ENCODE measurements around the gene RASGRF2.
"Not testable (repeated sequence)": the region's sequence is repeated elsewhere in the genome, so short reads cannot be mapped to it uniquely, and the experiment has no call there.

The RASGRF2 gene

DNA sequence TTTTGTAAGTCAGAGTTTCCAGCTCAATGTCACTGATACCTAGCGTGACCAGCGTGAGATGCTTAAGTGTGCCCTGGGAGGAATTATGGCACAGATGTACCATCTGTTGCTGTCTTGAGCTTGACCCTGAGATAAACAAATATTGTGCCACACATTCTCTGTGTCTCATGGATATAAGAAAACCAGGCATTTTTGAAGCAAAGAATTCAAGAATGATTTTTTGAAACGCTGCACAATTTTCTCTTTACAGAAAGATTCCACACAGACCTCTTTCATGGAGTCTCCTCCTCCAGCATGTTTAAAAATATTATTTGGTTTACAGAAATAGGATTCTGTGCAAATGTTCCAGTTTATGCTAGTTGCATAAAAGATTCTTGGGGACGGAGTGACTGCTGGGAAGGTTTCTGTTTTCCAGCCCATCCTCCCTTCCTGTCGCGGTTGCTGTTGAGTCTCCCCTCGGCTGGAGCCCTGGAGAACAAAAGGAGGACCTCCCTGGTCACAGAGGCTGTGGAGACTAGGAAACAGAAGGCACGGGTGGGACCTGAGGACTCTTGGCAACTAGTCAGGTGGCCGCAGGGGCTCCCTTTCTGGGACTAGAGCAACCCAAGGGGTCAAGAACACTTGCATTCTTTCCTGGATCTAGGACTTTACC lies 120.8 kb downstream of the RASGRF2 start:
- DNase-seq: no peak

- no peak for DNase-seq
Measured at GRCh38 chr5:81081461-81081835, 121.3 kb downstream of the RASGRF2 start.

DNA sequence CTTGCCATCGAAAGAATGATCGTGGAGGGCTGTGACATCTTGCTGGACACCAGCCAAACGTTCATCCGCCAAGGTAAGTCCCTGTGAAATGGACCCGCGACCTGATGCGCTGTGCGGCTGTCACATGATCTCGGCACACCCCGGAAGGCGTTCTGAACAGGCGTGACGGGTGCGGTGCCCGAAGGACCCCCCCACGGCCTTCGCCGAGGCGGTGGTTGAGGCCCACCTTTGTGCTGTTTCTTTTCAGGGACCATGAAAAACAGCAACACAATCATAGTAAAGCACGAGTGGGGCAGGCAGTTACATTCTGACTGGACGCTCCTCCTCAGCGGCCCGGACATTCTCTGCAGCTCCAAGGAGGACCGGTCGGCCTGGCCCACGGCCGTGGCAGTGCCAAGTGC lies 126.7 kb downstream of the RASGRF2 start:
- DNase-seq: no peak

DNA sequence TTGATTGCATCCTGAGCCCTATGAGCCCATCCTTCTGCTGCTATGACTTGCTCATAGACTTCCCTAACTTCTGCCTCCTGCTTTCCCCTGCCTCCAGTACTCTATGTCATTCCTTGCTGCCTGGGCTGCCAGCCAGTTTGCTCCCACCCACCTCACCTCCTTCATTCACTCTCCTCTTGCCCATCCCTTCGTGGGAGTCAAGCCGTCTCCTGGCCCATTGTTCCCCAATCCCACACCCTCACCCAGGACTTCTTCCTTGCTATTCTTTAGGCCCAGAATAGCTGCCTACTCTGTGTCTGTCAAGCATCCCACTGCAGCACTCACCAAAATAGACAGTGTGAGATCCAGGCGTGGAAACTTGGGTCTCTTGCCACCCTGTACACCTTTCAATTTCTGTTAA lies 131.0 kb downstream of the RASGRF2 start:
- no peak for DNase-seq

GRCh38 chr5:81093536-81094196 lies 133.5 kb downstream of the RASGRF2 start:
- DNase-seq: no peak

DNA sequence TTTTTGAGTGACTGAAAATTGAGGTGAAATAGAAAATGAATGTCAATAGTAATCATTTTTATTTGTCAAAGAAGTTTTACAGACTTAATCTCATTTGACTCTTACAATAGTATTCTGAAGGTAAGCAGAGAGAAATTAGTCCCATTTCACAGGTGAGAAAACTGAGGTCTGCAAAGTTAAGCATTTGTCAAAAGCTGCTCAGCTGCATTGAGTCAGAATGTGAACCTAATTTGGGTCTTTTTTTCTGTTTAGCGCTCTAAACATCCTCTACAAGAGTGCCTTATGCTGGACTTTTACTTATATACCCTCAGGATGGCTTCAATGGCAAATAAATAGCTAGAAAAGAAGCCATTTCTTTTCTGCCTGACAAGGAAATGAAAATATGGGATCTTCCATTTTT lies 135.7 kb downstream of the RASGRF2 start:
- DNase-seq: no peak

GRCh38 chr5:81097713-81098112 lies 137.6 kb downstream of the RASGRF2 start:
- no peak for DNase-seq

- DNase-seq: no peak
Measured at GRCh38 chr5:81105261-81105877, 145.2 kb downstream of the RASGRF2 start.

DNA sequence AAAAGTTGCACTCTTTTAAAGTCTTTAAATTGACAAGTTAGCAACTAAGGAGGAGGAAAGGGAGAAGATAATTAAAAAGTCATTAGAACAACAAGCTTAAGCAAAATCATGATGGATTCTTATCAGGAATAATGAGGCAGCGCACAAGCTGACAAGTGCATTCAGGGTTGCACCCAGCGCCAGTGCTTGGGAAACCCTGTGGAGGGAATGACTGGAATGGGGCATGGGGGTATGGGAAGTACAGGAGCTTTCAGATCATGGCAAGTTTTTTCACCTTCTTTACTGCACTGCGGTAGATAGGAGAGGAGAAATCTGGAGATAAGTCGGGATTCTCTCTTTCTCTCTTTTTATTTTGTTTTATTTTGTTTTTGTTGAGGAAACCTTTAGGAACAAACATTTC lies 155.1 kb downstream of the RASGRF2 start:
- DNase-seq: no peak

DNA sequence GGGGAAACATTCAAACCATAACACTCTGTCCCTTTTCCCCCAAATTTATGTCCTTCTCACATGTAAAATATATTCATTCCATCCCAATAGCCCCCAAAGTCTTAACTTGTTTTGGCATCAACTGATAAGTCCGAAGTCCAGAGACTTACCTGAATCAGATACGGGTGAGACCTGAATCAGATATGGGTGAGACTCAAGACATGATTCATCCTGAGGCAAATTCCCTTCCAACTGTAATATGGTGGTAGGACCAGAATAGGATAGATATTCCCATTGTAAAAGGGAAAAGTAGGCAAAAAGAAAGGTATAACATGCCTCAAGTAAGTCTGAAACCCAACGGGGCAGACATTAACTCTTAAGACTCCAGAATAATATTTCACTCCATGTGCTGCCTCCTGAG lies 157.4 kb downstream of the RASGRF2 start:
- no peak for DNase-seq

DNA sequence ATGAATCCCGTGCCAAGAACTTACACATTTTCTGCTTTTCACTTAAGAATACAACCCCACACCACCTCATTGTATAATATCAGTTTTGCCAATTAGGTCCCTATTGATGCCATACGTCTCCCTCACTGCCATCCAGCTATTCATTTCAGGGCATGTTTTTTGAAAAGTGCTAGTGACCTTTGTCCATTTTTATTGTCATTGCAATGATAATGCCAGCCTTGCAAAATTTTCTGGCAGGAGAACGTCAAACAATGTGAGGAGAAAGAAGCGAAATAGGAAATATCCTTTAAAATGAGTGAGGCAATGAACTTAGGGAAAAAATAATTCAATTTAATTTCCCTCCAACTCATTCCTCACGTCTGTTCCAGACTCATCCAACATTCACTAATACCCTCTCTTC lies 161.1 kb downstream of the RASGRF2 start:
- DNase-seq: no peak

DNA sequence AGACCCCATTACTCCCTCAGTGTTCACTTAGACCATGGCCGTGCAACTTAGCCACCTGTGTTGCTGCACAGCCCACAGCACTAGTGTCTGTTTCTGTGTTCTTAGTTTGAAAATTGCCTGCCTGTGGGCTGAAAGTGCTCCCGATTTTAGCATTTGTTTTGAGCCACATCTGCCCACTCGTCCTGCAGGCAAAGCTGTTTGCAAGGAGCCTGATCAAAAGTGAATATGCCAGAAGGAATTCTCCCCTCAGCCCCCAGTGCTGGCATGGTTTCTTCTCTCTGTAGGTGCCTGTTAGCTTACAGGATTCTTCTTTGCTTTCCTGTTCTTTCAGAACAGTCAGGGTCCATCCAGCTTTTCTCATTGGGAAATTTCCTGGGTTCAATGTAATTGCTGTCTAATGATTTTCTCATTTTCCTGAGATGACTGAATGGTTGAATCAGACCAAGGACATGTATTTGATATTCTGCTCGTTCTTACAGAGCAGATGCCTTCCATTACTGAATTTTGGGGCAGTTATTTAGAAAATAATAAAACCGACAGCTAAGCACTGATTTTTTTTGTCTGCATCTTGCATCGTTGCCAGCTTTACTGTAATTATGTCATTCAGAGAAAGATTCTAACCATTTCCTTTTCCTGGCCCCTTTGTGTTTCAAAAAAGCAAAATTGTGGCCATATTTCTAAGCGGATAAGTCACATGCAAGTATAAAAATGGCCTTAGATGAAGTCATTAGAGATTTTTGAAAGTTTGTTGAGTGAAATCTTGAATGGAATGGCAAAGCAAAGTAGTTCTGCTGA lies 161.9 kb downstream of the RASGRF2 start:
- DNase-seq: no peak

DNA sequence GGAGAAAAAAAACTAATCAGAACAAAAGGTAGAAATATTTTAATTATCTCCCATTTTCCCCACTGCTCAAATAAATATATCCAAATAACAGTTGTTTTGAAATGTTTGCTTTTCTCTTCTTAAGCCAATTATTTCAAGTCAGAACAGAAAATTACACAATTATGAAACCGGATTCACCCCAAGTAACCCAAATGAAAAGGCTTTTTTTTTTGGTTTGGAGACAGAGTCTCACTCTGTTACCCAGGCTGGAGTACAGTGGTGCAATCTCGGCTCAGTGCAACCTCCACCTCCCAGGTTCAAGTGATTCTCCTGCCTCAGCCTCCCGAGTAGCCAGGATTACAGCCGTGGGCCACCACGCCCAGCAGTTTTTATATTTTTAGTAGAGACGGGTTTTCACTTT lies 164.5 kb downstream of the RASGRF2 start:
- not testable (repeated sequence) for DNase-seq

DNA sequence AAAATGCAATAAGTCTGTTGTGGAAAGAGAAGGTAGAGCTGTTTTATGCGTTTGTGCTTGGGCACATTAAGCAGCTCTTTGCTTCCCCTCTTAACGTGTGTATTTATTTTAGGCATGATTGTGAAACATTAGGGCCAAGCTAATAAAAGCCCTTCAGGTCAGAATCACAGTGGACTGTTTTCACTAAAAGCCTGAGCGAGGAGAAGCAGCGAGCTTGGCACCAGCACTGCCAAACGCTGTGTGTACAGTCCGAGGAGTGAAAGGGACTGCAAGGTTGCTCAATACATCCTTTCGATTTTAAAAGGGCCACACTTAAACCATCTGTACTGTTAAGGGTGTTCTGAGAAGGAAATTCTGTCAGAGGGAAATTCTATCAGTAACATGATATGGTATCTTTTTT lies 165.8 kb downstream of the RASGRF2 start:
- DNase-seq: no peak

DNA sequence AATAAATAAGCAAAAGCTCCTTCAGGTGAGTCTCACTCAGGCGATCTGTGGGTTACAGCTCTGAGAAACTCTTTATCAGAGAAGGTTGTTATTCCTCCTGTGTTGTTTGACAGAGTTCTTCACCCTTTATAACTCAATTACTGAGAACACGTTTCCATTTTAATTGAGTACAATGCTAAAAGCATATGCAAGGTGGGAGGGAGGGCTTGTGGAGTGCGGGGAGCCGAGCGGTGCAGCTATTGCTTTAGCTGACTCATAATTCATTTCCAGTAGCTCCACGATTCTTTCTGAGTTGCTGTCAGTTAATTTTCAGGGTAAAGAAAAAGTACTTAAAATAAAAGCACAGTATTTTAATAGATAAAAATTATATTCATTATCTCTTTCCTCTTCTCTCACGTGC lies 168.3 kb downstream of the RASGRF2 start:
- DNase-seq: no peak

DNA sequence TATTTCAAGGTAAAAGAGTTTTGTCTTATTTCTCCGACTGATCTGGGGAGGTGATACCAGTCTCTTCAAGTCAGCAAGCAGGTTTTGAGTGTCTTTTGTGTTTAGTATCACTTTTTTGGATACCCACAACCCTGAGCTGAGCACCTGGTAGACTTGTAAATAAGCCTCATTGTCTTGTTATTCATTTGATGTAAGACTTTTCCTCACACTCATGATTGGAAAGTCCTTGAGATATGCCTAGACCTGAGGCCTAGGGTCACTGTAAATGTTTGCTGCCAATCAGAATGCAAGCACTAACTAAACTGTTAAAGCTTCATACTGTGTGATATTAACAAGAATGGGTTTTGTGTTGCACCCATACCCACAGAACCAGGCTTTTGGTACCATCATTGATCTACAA lies 172.2 kb downstream of the RASGRF2 start:
- DNase-seq: no peak

DNA sequence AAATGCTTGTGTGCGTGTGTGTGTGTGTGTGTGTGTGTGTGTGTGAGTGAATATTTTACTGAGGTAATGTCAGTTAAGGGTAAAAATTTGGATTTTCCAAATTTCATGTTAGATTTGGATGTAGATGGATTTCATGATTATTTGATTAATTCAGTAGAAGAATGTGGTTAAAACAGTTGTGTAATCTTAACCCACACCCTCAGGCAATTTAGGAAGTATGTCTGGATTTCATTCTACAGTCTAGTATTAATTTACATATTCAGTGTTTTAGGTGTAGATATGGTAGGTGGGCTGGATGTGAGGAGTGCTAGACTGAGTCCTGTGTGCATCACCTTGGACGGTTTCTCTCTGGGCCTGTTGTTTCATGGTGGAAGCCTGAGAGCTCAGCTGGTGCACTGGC lies 173.9 kb downstream of the RASGRF2 start:
- no peak for DNase-seq

GRCh38 chr5:81134566-81134965 lies 174.4 kb downstream of the RASGRF2 start:
- DNase-seq: no peak

- no peak for DNase-seq
Measured at GRCh38 chr5:81136557-81136956, 176.4 kb downstream of the RASGRF2 start.

DNA sequence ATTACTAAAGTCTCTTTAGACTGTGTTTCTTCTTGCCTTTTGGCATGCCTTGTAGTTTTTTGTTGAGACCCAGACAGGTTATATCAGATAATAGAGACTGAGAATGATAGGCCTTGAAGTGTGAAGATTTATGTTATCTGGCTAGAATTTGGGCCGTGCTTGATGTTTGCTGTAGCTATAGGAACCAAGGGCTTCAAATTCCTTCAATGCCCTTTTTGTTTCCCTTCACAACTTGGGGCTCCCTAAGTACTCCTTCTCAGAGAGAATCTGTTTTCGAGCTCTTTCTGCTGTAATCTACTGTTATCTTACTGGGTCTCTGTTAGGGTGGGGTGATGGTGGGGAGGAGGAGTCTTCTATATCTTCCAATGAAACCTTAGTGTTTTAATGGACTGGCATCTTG lies 177.7 kb downstream of the RASGRF2 start:
- DNase-seq: no peak

GRCh38 chr5:81140441-81140840 lies 180.3 kb downstream of the RASGRF2 start:
- DNase-seq: no peak

- DNase-seq: no peak
Measured at GRCh38 chr5:81140943-81141342, 180.8 kb downstream of the RASGRF2 start.

- no peak for DNase-seq
Measured at GRCh38 chr5:81142108-81142507, 181.9 kb downstream of the RASGRF2 start.
